Stomach (tissue), 9 donors: ENCODE data around the gene ESPNL. TPM values are rescaled to one million over a fixed set of nuclear protein-coding genes. Genes with fewer than 3 reads are reported as not detected.

Source experiments
- DNase-seq, 2 donors: peaks; one replicate each; pipeline versions ENCODE4 v3.0.0 to v3.0.0-alpha.2; 2013 to 2019
- H3K27ac ChIP-seq, 5 donors: fragments of 200-600 bp in 4 of 5; sonication (generic) in 4 of 5; one replicate each; pipeline ENCODE4 v1.5.1; 2013 to 2019; ENCODE audit warnings: mild to moderate bottlenecking in 1 of 5, moderate library complexity in 1 of 5
- H3K27me3 ChIP-seq, 3 donors: fragments of 200-600 bp; sonication (generic); one replicate each; pipeline ENCODE4 v1.5.1; 2017 to 2019; ENCODE audit warnings: mixed run types in 1 of 3
- H3K36me3 ChIP-seq, 4 donors: fragments of 200-600 bp; sonication (generic); 1 replicate in 3 of 4; 2 replicates in 1 of 4; pipeline ENCODE4 v1.5.1; 2016 to 2019
- H3K4me1 ChIP-seq, 4 donors: fragments of 200-600 bp; sonication (generic); one replicate each; pipeline ENCODE4 v1.5.1; 2016 to 2019
- H3K4me3 ChIP-seq, 4 donors: fragments of 200-600 bp; sonication (generic) in 3 of 4; one replicate each; pipeline ENCODE4 v1.5.1; 2016 to 2019; ENCODE audit warnings: mild to moderate bottlenecking in 1 of 4
- H3K9me3 ChIP-seq, 4 donors: fragments of 200-600 bp; sonication (generic); one replicate each; pipeline ENCODE4 v1.5.1; 2016 to 2019
- CTCF ChIP-seq, 7 experiments: fragments of 450-650 bp in 4 of 7; fragments of 200-600 bp in 3 of 7; sonication (generic) in 3 of 7; IDR thresholded peaks; one replicate each; pipeline ENCODE4 v1.5.1; 2016 to 2019; ENCODE audit warnings: antibody characterized with exemption in 7 of 7, control low read depth in 2 of 7, mild to moderate bottlenecking in 1 of 7
- EP300 ChIP-seq: sonication (generic); formaldehyde crosslinking; IDR thresholded peaks from one replicate; pipeline ENCODE4 v1.6.1; 2017; ENCODE audit warnings: antibody characterized with exemption
- POLR2A ChIP-seq, 4 donors: fragments of 450-650 bp; IDR thresholded peaks; one replicate each; pipeline ENCODE4 v1.6.1; 2016; ENCODE audit warnings: antibody characterized with exemption in 4 of 4, control low read depth in 2 of 4, mild to moderate bottlenecking in 1 of 4, moderate library complexity in 1 of 4
- POLR2AphosphoS5 ChIP-seq, 3 donors: sonication (generic); formaldehyde crosslinking; IDR thresholded peaks; one replicate each; pipeline ENCODE4 v1.6.1; 2016; ENCODE audit warnings: antibody characterized with exemption in 3 of 3
- WGBS, 5 donors: extraction: QIAGEN DNeasy Blood & Tissue Kit in 3 of 5; methylation state at CpG; one replicate each; pipeline versions ENCODE4 v1.1.5 to v1.1.7; 2013 to 2018; 5-methylcytosine and 5-hydroxymethylcytosine counted together
- intact Hi-C: fragments of 100-400 bp; cut with DNase I; formaldehyde crosslinking; loops from one replicate; pipeline ENCODE4 v1.15.1; 2023; ENCODE audit warnings: low total_unique reads
- polyA plus RNA-seq, 3 donors: library from polyadenylated mRNA; stranded (reverse); fragments of 200-250 nt; gene quantifications; one replicate each; pipeline ENCODE4 v1.2.3, GENCODE V29; 2013
- total RNA-seq, 5 donors: library from RNA; depleted of rRNA; stranded (reverse); fragments of >200 nt; gene quantifications; one replicate each; pipeline versions ENCODE4 v1.1.0 to v1.2.3, GENCODE V29; 2014 to 2016
- donor health status: healthy with polysubstance abuse.
- donor health status: Bipolar disorder and iron deficiency.
- donor health status: healthy.

ESPNL gene
- total and polyA plus RNA-seq, 8 donors = 0.05 to 1.3 (median 0.31) TPM; not detected in 3

GRCh38 chr2:238103465-238104225, 3.5 kb downstream of the ESPNL start:
- no peaks in the 10 kb centered on the region for H3K9me3 ChIP-seq
- H3K4me1 ChIP-seq = peaks cover 0 to 30% (median 13%) of the 10 kb centered on the region in 4 donors
- peaks cover 0 to 9% (median 0%) of the 10 kb centered on the region in 3 donors for H3K27me3 ChIP-seq
- intact Hi-C loops = no loop called here
- TF ChIP-seq POLR2A (IDR thresholded peaks at IDR 0.05) = no peak
- H3K27ac ChIP-seq = no peak overlapping the region
- WGBS, 5 donors = 85 to 92% (median 90%) methylated on average over 14 to 18 of the region's 18 CpGs
- H3K4me3 ChIP-seq = no peak overlapping the region
- no peaks in the 10 kb centered on the region for H3K36me3 ChIP-seq
- peak in 1 of 2 donors; percentile 23 for DNase-seq

DNA sequence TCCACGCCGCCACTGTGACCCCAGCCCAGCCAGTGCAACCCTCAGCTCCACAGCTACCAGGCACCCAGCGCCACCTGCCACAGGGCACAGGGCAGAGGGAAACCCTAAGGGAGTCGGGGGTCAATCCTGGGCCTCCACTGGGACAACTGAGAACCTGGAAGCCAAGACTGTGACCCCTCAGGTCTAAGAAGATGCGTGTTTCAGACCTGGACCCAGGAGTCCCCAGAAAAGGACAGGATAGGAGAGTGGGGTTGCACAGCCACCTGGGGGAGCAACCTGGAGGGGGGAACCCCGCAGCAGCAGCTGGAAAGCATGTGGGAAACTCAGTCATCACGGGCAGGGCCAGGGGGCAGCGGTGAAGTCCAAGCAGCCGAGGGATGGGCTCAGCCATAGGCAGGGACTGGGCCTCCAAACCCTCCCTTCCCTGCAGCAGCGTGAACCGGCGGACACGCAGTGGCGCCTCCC, 4.1 kb downstream of the ESPNL start:
- no peak overlapping the region for H3K4me3 ChIP-seq
- no peaks in the 10 kb centered on the region for H3K36me3 ChIP-seq
- H3K27ac ChIP-seq = no peak overlapping the region
- 87 to 93% (median 90%) methylated on average over 5 to 14 of the region's 14 CpGs for WGBS, 5 donors
- H3K27me3 ChIP-seq = peaks cover 0 to 9% (median 0%) of the 10 kb centered on the region in 3 donors
- intact Hi-C loops = no loop called here
- no peak for DNase-seq
- H3K4me1 ChIP-seq = peaks cover 0 to 24% (median 14%) of the 10 kb centered on the region in 4 donors
- H3K9me3 ChIP-seq = no peaks in the 10 kb centered on the region
- TF ChIP-seq EP300 = no peak
- no peak for TF ChIP-seq POLR2A (IDR thresholded peaks at IDR 0.05)
- no peak for TF ChIP-seq POLR2AphosphoS5 (IDR thresholded peaks at IDR 0.05)
- no peak for TF ChIP-seq CTCF (IDR thresholded peaks at IDR 0.05)

DNA sequence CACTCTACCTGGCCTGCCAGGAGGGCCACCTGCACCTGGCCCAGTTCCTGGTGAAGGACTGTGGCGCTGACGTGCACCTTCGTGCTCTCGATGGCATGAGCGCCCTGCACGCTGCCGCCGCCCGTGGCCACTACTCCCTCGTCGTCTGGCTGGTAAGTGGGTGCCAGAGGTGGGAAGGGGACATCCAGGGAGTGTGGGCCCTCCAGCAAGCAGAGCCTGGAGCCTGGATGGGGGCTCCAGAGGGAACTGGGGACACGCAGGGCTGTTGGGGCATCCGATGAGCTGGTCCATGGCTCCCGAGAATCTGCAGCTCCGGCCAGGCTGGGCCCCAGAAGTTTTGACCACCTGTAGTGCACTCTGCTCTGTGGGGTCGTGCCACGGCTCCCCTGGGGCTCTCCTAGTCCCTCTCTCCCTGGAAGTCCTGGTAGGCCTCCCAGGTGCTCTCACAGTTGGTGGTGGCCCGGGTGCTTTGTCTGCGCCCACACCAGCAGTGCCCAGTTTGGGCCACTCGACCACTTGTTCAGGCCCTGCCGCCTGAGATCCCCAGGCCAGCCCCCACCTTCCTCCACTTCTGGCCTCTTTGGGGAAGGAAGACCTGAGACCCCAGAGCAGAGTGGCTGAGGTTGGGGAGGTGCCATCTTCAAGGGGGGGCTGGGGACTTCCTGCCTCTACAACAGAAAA, 4.7 kb downstream of the ESPNL start:
- H3K27ac ChIP-seq = no peak overlapping the region
- intact Hi-C loops = no loop called here
- H3K9me3 ChIP-seq = no peaks in the 10 kb centered on the region
- WGBS, 5 donors = 86 to 93% (median 91%) methylated on average over 8 to 21 of the region's 21 CpGs
- no peaks in the 10 kb centered on the region for H3K36me3 ChIP-seq
- H3K27me3 ChIP-seq = peaks cover 0 to 9% (median 0%) of the 10 kb centered on the region in 3 donors
- no peak for DNase-seq
- TF ChIP-seq POLR2A (IDR thresholded peaks at IDR 0.05) = no peak
- TF ChIP-seq CTCF (IDR thresholded peaks at IDR 0.05) = no peak
- no peak for TF ChIP-seq POLR2AphosphoS5 (IDR thresholded peaks at IDR 0.05)
- no peak for TF ChIP-seq EP300
- H3K4me1 ChIP-seq = peaks cover 0 to 18% (median 14%) of the 10 kb centered on the region in 4 donors
- no peak overlapping the region for H3K4me3 ChIP-seq

DNA sequence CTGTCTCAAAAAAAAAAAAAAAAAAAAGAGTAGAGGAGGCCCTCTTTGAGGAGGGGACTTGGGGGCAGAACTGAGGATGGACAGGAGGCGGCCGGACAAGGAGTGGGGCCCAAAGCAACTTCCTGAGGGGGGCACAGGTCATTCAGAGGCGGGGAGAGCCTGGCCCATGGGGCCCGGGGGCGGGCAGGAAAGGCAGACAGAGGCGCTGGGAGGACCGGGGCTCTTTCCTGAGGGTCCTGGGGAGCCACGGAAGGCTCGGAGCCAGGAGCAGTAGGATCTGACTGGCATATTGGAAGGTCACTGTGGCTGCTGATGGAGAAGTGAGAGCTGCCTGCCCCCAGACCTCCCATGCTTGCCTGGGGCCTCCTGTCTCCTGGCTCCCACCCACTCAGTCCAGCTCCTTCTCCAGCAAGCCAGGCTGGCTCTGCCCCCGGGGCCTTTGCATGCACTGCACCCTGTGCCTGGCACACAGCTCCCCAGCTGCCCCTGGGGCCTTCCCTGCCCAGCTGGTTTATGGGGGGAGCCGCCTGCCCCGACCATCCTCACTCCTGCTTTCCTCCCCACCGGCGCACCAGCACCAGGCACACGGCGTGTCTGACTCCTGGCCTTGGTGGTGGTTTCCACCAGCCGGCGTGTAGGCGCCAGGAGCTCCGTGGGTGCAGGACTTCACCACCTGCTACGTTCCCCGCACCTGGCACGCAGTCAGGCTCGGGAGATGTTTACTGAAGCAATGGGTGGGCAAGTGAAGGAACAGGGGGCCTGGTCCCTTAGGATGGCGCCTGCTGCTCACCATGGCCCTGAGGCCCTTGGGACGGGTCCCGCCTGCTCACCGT, 5.6 kb downstream of the ESPNL start:
- intact Hi-C loops = no loop called here
- H3K4me1 ChIP-seq = peaks cover 0 to 18% (median 13%) of the 10 kb centered on the region in 4 donors
- no peak overlapping the region for H3K27ac ChIP-seq
- H3K36me3 ChIP-seq = no peaks in the 10 kb centered on the region
- 88 to 93% (median 89%) methylated on average over 14 to 28 of the region's 28 CpGs for WGBS, 5 donors
- no peaks in the 10 kb centered on the region for H3K9me3 ChIP-seq
- no peak for DNase-seq
- H3K4me3 ChIP-seq = no peak overlapping the region
- H3K27me3 ChIP-seq = peaks cover 0 to 9% (median 0%) of the 10 kb centered on the region in 3 donors
- TF ChIP-seq EP300 (no peak), CTCF (IDR thresholded peaks at IDR 0.05) (no peak), POLR2A (IDR thresholded peaks at IDR 0.05) (no peak), POLR2AphosphoS5 (IDR thresholded peaks at IDR 0.05) (no peak)
